Neural progenitor cell (in vitro differentiated cells): ENCODE measurements around the gene SEMA3B.
"Not testable (repeated sequence)": the region's sequence is repeated elsewhere in the genome, so short reads cannot be mapped to it uniquely, and the experiment has no call there.

Experiments used
- EZH2 ChIP-seq: fragments of 200-600 bp; sonication (generic); IDR thresholded peaks from 2 replicates; pipeline ENCODE4 v1.6.1; 2017; ENCODE audit warnings: antibody characterized with exemption, mild to moderate bottlenecking, moderate library complexity
- EZH2phosphoT487 ChIP-seq: fragments of 200-600 bp; sonication (generic); IDR thresholded peaks from 2 replicates; pipeline ENCODE4 v1.6.1; 2017; ENCODE audit warnings: antibody characterized with exemption
- TF ChIP-seq, protein P1 (sequence below): fragments of 200-600 bp; sonication (generic); IDR thresholded peaks from 2 replicates; pipeline ENCODE4 v1.5.1; 2017; ENCODE audit warnings: antibody characterized with exemption, mild to moderate bottlenecking

DNA sequence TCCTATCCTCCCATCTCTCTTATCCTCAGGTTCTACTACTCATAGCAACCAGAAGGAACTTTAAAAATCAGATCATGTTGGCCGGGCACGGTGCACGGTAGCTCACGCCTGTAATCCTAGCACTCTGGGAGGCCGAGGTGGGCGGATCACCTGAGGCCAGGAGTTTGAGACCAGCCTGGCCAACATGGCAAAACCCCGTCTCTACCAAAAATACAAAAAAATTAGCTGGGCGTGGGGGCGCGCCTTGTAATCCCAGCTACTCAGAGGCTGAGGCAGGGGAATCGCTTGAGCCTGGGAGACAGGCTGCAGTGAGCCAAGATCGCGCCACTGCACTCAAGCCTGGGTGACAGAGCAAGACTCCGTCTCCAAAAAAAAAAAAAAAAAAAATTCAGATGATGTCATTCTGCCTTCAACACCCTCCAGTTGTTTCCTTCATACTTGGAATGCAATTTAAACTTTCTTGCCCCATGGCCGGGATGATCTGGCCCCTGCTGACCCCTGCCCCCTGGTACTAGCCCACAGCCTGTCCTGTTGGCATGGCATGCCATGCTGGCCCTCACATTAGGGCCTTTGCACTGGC is 40.7 kb upstream of the SEMA3B start:
- TF ChIP-seq, protein P1, sequence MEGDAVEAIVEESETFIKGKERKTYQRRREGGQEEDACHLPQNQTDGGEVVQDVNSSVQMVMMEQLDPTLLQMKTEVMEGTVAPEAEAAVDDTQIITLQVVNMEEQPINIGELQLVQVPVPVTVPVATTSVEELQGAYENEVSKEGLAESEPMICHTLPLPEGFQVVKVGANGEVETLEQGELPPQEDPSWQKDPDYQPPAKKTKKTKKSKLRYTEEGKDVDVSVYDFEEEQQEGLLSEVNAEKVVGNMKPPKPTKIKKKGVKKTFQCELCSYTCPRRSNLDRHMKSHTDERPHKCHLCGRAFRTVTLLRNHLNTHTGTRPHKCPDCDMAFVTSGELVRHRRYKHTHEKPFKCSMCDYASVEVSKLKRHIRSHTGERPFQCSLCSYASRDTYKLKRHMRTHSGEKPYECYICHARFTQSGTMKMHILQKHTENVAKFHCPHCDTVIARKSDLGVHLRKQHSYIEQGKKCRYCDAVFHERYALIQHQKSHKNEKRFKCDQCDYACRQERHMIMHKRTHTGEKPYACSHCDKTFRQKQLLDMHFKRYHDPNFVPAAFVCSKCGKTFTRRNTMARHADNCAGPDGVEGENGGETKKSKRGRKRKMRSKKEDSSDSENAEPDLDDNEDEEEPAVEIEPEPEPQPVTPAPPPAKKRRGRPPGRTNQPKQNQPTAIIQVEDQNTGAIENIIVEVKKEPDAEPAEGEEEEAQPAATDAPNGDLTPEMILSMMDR: not testable (repeated sequence)
- TF ChIP-seq EZH2, EZH2phosphoT487: not testable (repeated sequence)
